ENCODE measurements around the gene CLDN2.
"Not testable (repeated sequence)": the region's sequence is repeated elsewhere in the genome, so short reads cannot be mapped to it uniquely, and the experiment has no call there.

Gene CLDN2

GRCh38 chrX:106964290-106964689, 44.1 kb downstream of the CLDN2 start:
- ATAC-seq = no peak

- ATAC-seq = not testable (repeated sequence)
Measured at GRCh38 chrX:106966547-106966946, 46.3 kb downstream of the CLDN2 start.

- ATAC-seq = no peak
Measured at GRCh38 chrX:106972896-106973295, 52.7 kb downstream of the CLDN2 start.

DNA sequence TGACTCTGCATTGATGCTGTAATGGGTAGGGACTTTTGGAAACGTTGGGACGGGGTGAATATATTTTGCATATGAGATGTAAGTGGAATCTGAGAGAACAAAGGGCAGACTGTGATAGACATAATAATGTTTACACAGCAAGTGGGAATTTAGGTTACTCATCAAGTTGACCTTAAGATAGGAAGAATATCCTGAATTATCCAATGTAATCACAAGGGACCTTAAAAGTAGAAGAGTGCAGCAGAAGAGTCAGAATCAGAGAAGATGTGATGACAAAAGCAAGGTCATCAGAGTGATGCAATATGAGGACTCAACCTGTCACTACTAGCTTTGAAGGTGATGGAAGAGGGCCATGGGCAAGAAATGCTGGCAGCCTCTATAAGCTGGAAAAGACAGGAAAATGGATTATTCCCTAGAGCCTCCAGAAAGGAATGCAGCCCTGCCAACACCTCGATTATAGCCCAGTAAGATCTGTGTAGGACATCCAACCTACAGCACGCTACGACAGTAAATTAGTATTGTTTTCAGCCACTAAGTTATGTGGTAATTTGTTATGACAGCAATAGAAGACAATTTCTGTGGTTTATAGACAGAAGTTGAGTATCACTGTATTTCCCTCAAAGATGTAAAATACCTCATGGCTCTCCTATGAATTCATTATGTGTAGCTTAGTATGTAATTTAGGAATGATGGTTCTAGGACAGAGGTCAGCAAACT, 53.4 kb downstream of the CLDN2 start:
- ATAC-seq = no peak

GRCh38 chrX:106976416-106976815, 56.2 kb downstream of the CLDN2 start:
- no peak for ATAC-seq
